Omental fat pad (tissue), 4 donors: ENCODE results near the gene AGPAT3. TPM values are rescaled to one million over a fixed set of nuclear protein-coding genes. Genes with fewer than 3 reads are reported as not detected.

ENCODE experiments used
- ATAC-seq: fragments of 150-250 bp; one replicate; pipeline ENCODE4 v1.9.1; 2016; ENCODE audit warnings: mild to moderate bottlenecking, moderate library complexity; ENCODE audit not compliant: low FRiP score
- DNase-seq: peaks from one replicate; pipeline ENCODE4 v3.0.0-alpha.2; 2019; ENCODE audit warnings: low spot score
- CTCF ChIP-seq, 3 donors: fragments of 450-650 bp; IDR thresholded peaks; one replicate each; pipeline ENCODE4 v1.5.1; 2016 to 2017; ENCODE audit warnings: antibody characterized with exemption in 3 of 3, mild to moderate bottlenecking in 3 of 3, moderate library complexity in 2 of 3
- total RNA-seq, 4 donors: library from RNA; depleted of rRNA; stranded (reverse); fragments of >200 nt; gene quantifications; one replicate each; pipeline ENCODE4 v1.1.0, GENCODE V29; 2016

Gene AGPAT3
- total RNA-seq, 4 donors from 2014 or later: 29.7 to 47.0 (median 43.3) TPM

GRCh38 chr21:43938751-43939442 lies 73.9 kb downstream of the AGPAT3 start:
- DNase-seq: peak; percentile 71
- peak in 1 of 3 donors; percentile 77 for TF ChIP-seq CTCF (IDR thresholded peaks at IDR 0.05)
- ATAC-seq: peak; percentile 52

GRCh38 chr21:43939443-43940328 lies 74.7 kb downstream of the AGPAT3 start:
- no peak for TF ChIP-seq CTCF (IDR thresholded peaks at IDR 0.05)
- no peak for ATAC-seq
- DNase-seq: no peak

- ATAC-seq: no peak
- TF ChIP-seq CTCF (IDR thresholded peaks at IDR 0.05): no peak
Measured at GRCh38 chr21:43940329-43941050, 75.5 kb downstream of the AGPAT3 start.

GRCh38 chr21:43942201-43942600 lies 77.2 kb downstream of the AGPAT3 start:
- DNase-seq (no peak), ATAC-seq (no peak)

More at GRCh38 chr21:43940329-43941050, 75.5 kb downstream of the AGPAT3 start:
- no peak for DNase-seq

GRCh38 chr21:43942621-43943020 lies 77.6 kb downstream of the AGPAT3 start:
- DNase-seq (no peak), ATAC-seq (no peak)
- TF ChIP-seq CTCF (IDR thresholded peaks at IDR 0.05): no peak

More at GRCh38 chr21:43942201-43942600, 77.2 kb downstream of the AGPAT3 start:
- TF ChIP-seq CTCF (IDR thresholded peaks at IDR 0.05): no peak

GRCh38 chr21:43943512-43944077 lies 78.6 kb downstream of the AGPAT3 start:
- no peak for DNase-seq
- no peak for ATAC-seq
- TF ChIP-seq CTCF (IDR thresholded peaks at IDR 0.05): no peak
